Thyroid gland (tissue), 4 donors: Measurements from ENCODE around the gene MC5R. TPM values are rescaled to one million over a fixed set of nuclear protein-coding genes. Genes with fewer than 3 reads are reported as not detected.

Source experiments
- DNase-seq, 2 donors: peaks; one replicate each; pipeline ENCODE4 v3.0.0-alpha.2; 2019
- H3K27ac ChIP-seq, 3 donors: fragments of 200-600 bp; sonication (generic); 1 replicate in 2 of 3; 2 replicates in 1 of 3; pipeline ENCODE4 v1.5.1; 2016 to 2019; ENCODE audit warnings: mild to moderate bottlenecking in 1 of 3, moderate library complexity in 1 of 3
- H3K27me3 ChIP-seq: fragments of 200-600 bp; sonication (generic); one replicate; pipeline ENCODE4 v1.5.1; 2019
- H3K36me3 ChIP-seq, 2 donors: fragments of 200-600 bp; sonication (generic); one replicate each; pipeline ENCODE4 v1.5.1; 2016 to 2019
- H3K4me1 ChIP-seq, 2 donors: fragments of 200-600 bp; sonication (generic); one replicate each; pipeline ENCODE4 v1.5.1; 2017 to 2019
- H3K4me3 ChIP-seq, 3 donors: fragments of 200-600 bp; sonication (generic); replicated peaks in 1 of 3; 1 replicate in 2 of 3; 2 replicates in 1 of 3; pipeline ENCODE4 v1.5.1; 2016; ENCODE audit warnings: mild to moderate bottlenecking in 1 of 3
- H3K9me3 ChIP-seq: fragments of 200-600 bp; sonication (generic); one replicate; pipeline ENCODE4 v1.5.1; 2017
- POLR2A ChIP-seq, 2 donors: fragments of 450-650 bp; IDR thresholded peaks; one replicate each; pipeline ENCODE4 v1.6.1; 2017; ENCODE audit warnings: antibody characterized with exemption in 2 of 2, mild to moderate bottlenecking in 2 of 2, moderate library complexity in 1 of 2
- WGBS, 2 donors: methylation state at CpG; one replicate each; pipeline ENCODE4 v1.1.5; 2017; 5-methylcytosine and 5-hydroxymethylcytosine counted together
- intact Hi-C: fragments of 100-400 bp; cut with DNase I; formaldehyde crosslinking; loops from one replicate; pipeline ENCODE4 v1.15.1; 2023
- total RNA-seq, 4 donors: library from RNA; depleted of rRNA; stranded (reverse); fragments of >200 nt; gene quantifications; one replicate each; pipeline ENCODE4 v1.2.3, GENCODE V29; 2016
- TF ChIP-seq, protein P1 (sequence below), 6 experiments: fragments of 200-600 bp in 3 of 6; fragments of 450-650 bp in 3 of 6; sonication (generic) in 3 of 6; IDR thresholded peaks; one replicate each; pipeline ENCODE4 v1.5.1; 2016 to 2019; ENCODE audit warnings: antibody characterized with exemption in 6 of 6, mild to moderate bottlenecking in 2 of 6, inconsistent platforms in 1 of 6, moderate library complexity in 1 of 6

The MC5R gene
- not detected for total RNA-seq

DNA sequence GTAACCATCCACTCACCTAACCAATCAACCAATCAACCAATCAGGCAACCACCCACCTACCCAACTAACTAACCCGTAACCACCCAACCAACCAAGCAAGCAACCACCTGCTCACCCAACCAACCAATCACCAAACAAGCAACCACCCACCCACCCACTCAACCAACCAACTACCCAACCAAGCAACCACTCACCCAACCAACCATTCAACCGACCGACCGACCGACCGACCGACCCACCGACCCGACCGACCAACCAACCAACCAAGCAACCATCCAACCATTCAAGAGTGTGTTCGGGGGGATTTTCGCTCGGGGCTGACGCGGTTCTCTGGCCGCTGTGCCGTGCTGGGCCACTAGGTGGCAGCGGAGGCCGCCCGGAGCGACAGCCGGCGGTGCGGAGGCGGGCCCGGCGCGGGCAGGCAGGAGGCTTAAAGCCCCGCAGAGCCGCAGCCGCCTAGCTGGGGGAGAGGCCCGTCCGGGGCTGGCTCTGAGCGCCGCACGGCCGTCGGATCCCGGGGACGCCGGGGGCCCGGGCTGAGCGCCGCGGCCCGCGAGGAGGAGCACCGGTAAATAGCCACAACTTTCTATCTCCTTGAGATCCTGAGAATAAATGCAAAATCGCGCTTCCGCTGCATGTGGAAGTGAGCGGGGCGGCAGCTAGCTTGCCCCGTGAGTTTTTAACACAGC, at the start of gene MC5R:
Gene MC5R (plus strand): TSS at position 443 of the 689 bp plus-strand sequence. CDS start 1,617 bp downstream, outside the sequence.
- Histone ChIP-seq H3K27ac (no peak within 1 kb of the TSS), H3K27me3 (no peaks in the 10 kb centered on the region), H3K4me1 (no peaks in the 10 kb centered on the region), H3K36me3 (no peaks in the 10 kb centered on the region), H3K4me3 (peak within 1 kb of the TSS in 1 of 3 donors; percentile 6), H3K9me3 (no peaks in the 10 kb centered on the region)
- DNase-seq: peak; percentile 57 to 65
- 5 to 8% methylated on average over 28 to 33 of the region's 54 CpGs for WGBS, 2 donors
- no peak for TF ChIP-seq POLR2A (IDR thresholded peaks at IDR 0.05)
- TF ChIP-seq, protein P1, sequence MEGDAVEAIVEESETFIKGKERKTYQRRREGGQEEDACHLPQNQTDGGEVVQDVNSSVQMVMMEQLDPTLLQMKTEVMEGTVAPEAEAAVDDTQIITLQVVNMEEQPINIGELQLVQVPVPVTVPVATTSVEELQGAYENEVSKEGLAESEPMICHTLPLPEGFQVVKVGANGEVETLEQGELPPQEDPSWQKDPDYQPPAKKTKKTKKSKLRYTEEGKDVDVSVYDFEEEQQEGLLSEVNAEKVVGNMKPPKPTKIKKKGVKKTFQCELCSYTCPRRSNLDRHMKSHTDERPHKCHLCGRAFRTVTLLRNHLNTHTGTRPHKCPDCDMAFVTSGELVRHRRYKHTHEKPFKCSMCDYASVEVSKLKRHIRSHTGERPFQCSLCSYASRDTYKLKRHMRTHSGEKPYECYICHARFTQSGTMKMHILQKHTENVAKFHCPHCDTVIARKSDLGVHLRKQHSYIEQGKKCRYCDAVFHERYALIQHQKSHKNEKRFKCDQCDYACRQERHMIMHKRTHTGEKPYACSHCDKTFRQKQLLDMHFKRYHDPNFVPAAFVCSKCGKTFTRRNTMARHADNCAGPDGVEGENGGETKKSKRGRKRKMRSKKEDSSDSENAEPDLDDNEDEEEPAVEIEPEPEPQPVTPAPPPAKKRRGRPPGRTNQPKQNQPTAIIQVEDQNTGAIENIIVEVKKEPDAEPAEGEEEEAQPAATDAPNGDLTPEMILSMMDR (IDR thresholded peaks at IDR 0.05): peak; percentile 52 to 95 (median 80)
- intact Hi-C loops: no loop called here

DNA sequence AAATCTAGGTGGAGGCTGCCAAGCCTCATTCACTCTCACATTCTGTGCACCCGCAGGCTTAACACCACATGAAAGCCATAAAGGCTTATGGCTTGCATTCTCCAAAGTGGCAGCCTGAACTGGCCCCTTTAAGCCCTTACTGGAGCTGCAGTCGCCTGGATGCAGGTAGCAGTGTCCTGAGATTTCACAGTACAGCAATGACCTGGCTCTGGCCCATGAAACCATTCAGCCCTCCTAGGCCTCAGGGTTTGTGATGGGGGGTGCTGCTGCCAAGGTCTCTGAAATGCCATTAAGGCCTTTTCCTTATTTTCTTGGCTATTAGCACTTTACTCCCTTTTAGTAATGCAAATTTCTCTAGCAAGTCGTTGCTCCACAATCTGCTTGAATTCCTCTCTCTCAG, 48.9 kb upstream of the MC5R start:
- TF ChIP-seq POLR2A (IDR thresholded peaks at IDR 0.05): no peak
- TF ChIP-seq, protein P1 (IDR thresholded peaks at IDR 0.05): no peak
- no peak for DNase-seq
- H3K4me1 ChIP-seq: no peaks in the 10 kb centered on the region
- H3K27ac ChIP-seq: no peak overlapping the region
- H3K9me3 ChIP-seq: no peaks in the 10 kb centered on the region
- intact Hi-C loops: no loop called here
- no peaks in the 10 kb centered on the region for H3K36me3 ChIP-seq
- 58 to 66% methylated on average over 3 of the region's 3 CpGs for WGBS, 2 donors
- H3K4me3 ChIP-seq: no peak overlapping the region
- H3K27me3 ChIP-seq: no peaks in the 10 kb centered on the region

DNA sequence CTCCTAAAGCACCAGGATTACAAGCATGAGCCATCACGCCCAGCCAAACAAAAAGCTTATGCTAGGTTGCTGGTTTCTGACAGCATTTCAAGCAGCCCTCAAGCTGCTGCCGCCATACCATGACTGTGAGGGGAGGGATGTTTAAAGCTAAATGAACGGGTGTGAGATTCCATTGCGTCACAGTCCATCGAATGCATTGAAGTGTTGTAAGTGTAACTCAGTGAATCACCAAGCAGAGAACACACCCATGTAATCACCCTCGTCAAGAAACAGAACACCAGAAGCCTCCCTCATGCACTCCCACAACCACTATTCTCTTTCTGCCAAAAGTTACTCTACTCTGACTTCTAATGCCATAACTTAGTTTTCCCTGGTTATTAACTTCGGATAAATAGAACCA, 32.8 kb upstream of the MC5R start:
- no peaks in the 10 kb centered on the region for H3K4me1 ChIP-seq
- DNase-seq: no peak
- no peaks in the 10 kb centered on the region for H3K36me3 ChIP-seq
- H3K27ac ChIP-seq: no peak overlapping the region
- no peaks in the 10 kb centered on the region for H3K27me3 ChIP-seq
- intact Hi-C loops: no loop called here
- 63 to 70% methylated on average over 7 of the region's 7 CpGs for WGBS, 2 donors
- no peak overlapping the region for H3K4me3 ChIP-seq
- TF ChIP-seq, protein P1 (IDR thresholded peaks at IDR 0.05): no peak
- TF ChIP-seq POLR2A (IDR thresholded peaks at IDR 0.05): no peak
- H3K9me3 ChIP-seq: no peaks in the 10 kb centered on the region

DNA sequence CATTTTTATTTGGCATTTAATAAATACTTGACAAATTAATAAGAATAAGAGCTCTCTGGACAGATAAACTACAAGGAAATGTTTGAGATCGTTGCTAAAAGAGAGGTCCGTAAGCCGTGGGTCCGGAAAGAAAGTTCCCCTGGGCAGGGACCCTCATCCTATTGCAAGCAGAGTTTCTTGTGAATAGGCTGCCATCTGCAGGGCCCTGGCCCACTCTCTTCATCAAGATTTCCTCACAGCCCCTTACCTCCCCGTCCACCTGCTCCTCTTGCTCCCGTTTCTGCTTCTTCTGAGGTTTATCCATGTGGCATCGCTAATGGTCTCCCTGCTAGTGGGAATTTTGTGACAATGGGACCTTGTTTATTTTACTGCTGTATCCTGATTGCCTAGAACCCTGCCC, 30.1 kb upstream of the MC5R start:
- TF ChIP-seq, protein P1 (IDR thresholded peaks at IDR 0.05): no peak
- TF ChIP-seq POLR2A (IDR thresholded peaks at IDR 0.05): no peak
- Histone ChIP-seq H3K9me3 (no peaks in the 10 kb centered on the region), H3K27ac (no peak overlapping the region), H3K27me3 (no peaks in the 10 kb centered on the region), H3K4me1 (no peaks in the 10 kb centered on the region), H3K36me3 (no peaks in the 10 kb centered on the region), H3K4me3 (no peak overlapping the region)
- intact Hi-C loops: no loop called here
- 37 to 39% methylated on average over 7 of the region's 7 CpGs for WGBS, 2 donors
- no peak for DNase-seq

DNA sequence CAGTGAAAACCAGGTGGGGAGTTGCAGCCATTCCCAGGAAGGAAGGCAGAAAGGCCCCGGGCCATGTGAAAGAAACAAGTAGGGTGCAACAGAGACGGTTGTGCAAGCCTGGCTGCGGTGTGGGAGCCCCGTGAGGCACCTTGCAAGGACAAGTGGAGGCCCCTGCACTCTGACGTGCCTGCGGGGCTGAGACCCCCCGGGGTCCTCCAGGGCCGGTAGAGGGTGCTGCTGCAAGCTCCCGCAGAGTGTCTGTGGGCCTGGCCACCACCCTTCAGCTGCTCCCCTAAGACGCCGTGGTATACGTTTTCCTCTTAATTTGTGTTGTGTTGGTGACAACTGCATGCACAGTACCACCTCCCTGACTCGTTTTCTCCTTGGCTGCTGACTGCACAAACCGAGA, 27.4 kb upstream of the MC5R start:
- 78 to 84% methylated on average over 14 of the region's 14 CpGs for WGBS, 2 donors
- TF ChIP-seq, protein P1 (IDR thresholded peaks at IDR 0.05): no peak
- no peak for TF ChIP-seq POLR2A (IDR thresholded peaks at IDR 0.05)
- no peaks in the 10 kb centered on the region for H3K9me3 ChIP-seq
- H3K4me3 ChIP-seq: no peak overlapping the region
- no peak overlapping the region for H3K27ac ChIP-seq
- no peaks in the 10 kb centered on the region for H3K27me3 ChIP-seq
- intact Hi-C loops: no loop called here
- H3K4me1 ChIP-seq: no peaks in the 10 kb centered on the region
- DNase-seq: no peak
- H3K36me3 ChIP-seq: no peaks in the 10 kb centered on the region
